NCI-H1048 (cell line): ENCODE results near the gene ATXN7L3B.
"Not testable (repeated sequence)": the region's sequence is repeated elsewhere in the genome, so short reads cannot be mapped to it uniquely, and the experiment has no call there.

Source experiments
- DNase-seq: peaks from one replicate; lab custom pipeline; 2025; lab: John Stamatoyannopoulos, UW

ATXN7L3B gene, protein sequence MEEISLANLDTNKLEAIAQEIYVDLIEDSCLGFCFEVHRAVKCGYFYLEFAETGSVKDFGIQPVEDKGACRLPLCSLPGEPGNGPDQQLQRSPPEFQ

DNA sequence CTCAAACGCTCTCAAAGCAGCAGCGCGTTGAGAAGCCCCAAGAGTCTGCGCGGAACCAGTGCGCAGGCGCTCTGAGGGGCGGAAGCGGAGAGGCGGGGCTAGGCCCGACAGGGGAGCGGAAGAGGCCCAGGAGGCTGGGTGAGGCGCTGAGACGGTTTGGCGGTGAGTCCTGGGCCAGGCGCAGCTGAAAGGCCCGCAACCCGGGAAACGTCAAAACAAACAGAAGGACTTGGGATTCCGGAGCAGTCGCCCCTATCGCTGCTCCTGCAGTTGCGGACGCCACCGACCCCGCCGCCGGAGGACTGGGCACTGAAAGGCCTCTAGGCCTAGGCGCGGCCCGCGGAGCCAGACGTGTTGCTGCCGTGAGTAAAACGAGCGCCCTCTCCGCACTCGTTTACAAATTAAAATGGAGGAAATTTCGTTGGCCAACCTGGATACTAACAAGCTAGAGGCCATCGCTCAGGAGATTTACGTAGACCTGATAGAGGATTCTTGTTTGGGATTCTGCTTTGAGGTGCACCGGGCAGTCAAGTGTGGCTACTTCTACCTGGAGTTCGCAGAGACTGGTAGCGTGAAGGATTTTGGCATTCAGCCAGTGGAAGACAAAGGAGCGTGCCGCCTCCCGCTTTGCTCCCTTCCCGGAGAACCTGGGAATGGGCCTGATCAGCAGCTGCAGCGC, at the start of gene ATXN7L3B:
TSS of gene ATXN7L3B (plus strand) at position 129 of the 679 bp plus-strand sequence. CDS start at position 407, 278 bp downstream.
- DNase-seq = peak; percentile 82

DNA sequence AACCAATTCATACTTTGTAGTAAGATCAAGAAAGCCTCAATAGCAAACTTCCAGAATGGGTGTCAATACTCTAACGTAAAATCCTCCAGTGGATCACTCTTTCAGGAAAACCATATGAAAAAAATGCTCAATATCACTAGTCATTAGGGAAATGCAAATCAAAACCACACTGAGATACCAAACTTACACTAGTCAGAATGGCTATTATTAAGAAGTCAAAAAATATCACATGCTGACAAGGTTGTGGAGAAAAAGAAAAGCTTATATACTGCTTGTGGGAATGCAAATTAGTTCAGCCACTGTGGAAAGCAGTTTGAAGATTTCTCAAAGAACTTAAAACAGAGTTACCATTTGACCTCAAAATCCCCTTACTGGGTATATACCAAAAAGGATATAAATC, 49.5 kb upstream of the ATXN7L3B start:
- DNase-seq = no peak

DNA sequence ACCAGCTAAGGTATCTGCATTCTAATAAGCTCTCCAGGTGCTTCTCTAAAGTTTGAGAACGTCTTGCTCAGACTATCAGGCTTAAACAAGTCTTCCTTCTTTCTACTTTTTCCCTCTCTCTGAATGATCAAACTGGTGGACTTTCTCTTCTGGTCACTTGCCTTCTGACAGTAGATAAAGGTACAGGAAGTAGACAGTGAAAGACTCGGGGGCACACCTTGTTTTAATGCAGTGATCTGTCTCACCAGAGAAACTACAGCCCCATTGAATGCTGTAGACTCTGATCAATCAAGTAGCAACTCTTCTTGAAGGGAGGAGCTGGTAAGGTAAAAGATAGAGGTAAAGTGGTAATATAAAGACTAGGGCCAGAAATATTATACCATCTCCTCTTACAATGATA, 48.1 kb upstream of the ATXN7L3B start:
- no peak for DNase-seq

DNA sequence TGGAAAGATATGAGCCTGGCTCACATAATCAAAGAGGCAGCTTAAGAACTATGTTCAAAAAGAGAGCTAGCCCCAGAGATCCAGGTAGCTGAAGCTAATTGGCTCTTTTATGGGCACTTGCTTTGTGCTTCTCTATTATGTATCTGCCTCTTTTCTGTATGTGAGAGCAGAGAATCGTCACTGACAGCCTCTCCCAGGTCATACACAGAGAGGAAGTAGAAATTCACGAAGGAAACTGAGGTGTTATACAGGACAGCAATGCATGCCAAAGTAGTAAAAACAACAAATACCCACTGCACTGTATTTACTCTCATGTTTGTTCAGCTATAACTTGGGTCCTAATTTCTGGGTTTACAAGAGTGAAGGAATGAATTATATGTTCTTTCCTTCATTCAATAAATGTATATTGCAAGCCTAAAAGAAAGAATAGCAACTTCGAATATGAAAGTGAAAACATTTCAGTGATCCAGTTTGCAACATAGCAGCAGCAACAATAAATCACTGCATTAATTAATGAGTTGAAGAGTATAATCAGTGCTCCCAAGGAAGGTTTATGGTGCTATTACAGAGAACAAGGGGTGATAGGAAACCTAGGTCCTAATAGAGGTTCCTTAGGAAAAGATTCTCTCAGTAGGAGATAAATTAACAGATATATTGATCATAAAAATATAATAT, 47.1 kb upstream of the ATXN7L3B start:
- DNase-seq = no peak

DNA sequence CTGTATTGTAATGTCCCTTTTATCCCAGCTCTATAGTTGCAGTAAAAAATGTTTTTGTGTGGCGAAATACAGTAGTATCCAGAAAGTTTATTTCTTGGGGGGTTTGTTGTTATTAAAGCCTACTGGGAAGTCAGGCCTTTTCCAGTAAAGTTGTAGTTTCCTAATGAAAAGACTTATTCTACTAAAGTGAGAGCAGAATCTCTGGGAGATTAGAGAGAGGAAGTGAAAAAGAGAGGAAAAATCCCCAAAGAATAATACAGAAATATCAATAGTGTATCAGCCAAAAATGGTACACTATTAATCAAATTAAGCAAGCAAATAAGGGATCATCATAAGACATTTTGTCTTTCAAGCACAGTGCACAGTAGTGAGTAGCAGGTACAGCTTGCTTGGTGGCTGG, 46.3 kb upstream of the ATXN7L3B start:
- no peak for DNase-seq

DNA sequence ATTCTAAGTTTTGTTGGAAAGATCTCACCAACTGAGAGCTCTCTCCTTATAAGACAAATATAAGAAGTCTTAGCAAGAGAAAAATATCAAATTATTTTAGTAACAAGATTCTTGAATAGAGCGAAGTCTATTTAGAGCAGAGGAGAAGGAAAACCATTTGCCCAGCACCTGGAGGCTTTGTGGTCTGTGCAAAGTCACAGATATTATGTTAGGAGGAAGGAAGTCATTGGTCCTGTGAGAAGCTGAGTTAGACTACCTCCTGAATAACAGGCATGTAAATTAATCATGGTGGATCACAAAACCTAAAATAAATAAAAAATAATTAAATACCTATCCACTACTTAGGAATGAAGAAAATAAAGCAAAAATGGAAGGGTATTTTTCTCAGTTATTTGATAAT, 38.4 kb upstream of the ATXN7L3B start:
- DNase-seq = no peak

DNA sequence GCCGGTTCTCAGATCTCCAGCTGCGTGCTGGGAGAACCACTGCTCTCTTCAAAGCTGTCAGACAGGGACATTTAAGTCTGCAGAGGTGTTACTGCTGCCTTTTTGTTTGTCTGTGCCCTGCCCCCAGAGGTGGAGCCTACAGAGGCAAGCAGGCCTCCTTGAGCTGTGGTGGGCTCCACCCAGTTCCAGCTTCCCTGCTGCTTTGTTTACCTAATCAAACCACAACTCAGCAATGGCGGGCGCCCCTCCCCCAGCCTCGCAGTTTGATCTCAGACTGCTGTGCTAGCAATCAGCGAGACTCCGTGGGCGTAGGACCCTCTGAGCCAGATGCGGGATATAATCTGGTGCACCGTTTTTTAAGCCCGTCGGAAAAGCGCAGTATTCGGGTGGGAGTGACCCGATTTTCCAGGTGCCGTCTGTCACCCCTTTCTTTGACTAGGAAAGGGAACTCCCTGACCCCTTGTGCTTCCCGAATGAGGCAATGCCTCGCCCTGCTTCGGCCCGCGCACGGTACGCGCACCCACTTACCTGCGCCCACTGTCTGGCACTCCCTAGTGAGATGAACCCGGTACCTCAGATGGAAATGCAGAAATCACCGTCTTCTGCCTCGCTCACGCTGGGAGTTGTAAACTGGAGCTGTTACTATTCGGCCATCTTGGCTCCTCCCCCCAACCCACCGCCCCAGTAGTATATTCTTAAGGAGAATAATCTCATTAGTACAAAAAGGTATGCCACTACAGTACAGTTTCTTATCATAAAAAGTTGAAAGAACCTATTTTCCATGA, 28.6 kb upstream of the ATXN7L3B start:
- not testable (repeated sequence) for DNase-seq

DNA sequence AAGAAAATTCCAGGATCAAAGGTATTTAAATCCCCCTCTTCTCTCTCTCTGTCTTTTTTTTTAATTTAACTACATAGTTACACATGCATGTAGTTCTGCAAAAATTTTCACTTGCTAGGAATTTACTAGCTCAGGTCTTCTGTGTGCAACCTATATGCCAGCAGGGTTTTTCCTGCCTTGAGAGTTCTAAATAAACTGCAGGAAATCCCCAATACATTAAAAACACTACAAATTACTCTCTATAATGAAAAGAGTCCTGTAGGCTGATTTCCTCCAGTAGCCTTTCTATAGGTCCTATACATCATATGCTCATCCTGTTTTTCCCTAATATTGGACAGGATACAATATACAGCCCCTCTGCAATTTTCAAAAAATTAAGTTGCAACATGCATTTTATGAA, 27.7 kb upstream of the ATXN7L3B start:
- no peak for DNase-seq

DNA sequence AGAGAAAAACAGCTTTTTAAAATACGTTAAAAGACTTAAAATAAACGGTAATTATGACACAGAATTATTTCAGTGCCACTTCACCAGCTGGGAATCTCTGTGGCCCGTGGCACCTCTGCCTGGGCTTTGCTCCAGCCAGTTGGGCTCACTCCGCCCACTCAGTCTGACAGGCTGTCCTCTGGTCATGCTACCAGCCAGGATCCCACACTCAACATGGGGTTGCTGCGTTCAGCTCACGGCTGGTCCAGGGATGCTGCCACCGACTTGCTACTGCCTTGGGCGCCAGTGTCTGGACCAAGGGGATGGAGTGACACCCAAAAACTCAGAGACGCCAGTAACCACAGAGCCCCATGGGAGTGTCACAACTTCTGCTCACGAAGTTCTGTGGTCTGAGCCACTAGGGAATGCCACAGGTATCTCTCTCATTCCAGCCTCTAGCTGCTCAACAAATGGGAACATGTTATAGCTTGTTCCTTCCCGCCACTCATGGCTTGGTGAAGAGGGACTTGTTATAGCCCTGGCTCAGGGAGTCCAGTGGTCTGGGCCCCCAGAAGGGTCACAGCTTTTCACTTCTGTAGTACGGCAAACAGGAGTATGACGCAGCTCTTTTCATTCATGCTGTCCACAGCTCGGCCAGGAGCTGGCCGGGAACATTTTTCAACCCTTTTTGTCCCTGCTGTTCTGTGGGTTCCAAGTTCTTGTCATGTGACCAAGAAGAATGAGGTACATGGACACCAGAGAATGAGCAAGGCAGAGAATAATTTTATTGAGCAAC, 23.4 kb upstream of the ATXN7L3B start:
- DNase-seq = no peak

DNA sequence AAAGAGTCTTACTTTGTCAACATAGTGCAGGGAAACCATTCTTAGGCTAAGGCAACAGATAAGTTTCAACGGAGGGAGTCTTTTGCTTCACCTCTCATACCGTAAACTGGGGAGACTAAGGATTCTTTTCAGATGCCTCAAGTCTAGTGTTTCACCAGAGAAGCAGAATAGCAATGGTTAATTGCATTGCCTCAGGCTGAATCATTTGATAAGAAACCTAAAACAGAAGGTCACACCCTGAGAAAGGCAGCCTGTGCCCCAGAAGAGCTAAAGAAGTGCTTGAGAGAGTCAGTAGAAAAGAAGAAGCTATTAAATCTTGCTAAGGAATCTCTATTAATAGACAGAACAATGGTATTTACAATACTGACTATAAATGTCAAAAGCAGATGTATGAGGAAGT, 21.8 kb upstream of the ATXN7L3B start:
- DNase-seq = no peak

DNA sequence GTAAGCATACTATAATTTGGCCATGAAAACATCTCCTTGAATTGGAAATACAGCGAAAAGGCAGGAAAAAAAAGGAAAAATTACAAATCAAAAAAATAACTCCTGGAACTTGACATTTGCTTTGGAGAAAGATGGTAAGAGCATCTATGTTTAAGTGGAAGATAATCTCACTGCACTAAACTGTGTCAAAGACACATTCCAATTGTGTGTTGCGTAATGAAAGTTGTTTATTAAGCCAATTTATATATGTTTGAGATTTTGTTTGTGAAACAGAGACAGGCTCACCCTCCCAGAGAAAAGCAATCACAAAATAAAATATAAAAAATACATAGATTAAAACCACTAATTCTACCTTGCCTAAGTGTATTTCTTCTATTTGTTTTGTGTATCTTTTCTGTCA, 11.1 kb upstream of the ATXN7L3B start:
- DNase-seq = no peak

DNA sequence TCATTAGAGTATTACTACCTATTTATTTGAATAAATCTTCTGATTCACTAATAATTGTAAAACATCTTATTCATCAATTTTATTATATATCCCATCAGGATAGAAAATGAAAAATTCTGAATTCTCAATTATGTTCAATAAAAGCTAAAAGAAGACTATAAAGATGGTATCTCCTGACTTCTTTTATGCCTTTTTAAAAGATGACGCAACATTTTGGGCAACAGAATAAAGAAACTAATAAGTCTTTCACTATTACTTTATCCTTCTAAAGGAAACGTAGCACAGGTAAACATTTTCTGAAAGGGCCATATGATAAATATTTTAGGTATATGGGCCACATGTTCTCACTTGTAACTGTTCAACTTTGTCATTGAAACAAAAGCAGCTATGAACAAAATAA, 10.1 kb upstream of the ATXN7L3B start:
- DNase-seq = no peak

DNA sequence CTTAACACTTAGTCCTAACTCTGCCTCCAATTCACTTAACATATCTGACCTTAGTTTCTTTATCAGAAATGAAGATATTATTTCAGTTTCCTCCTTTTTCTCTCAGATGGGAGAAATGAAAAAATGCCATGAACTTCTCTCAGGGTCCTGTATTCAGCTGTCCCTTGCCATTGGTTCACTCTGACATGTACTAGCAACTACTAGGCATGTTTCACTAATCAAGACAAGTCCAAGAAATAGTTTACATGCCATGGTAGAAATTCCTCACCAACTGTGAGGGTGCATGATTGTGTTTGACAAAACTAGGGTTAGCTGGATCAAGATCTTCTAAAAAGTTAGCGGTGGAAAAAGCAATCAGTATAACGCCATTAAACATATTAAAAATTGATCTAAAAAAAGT, 7.0 kb upstream of the ATXN7L3B start:
- DNase-seq = no peak

DNA sequence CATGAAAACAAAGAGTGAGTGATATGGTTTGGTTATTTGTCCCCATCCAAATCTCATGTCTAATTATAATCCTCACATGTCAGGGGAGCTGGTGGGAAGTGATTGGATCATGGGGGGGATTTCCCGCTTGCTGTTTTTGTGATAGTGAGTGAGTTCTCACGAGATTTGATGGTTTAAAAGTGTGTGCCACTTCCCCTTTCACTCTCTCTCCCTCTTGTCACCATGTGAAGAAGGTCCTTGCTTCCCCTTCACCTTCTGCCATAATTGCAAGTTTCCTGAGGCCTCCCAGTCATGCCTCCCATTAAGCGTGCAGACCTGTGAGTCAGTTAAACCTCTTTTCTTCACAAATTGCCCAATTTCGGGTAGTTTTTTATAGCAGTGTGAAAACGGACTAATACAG, 2.1 kb upstream of the ATXN7L3B start:
- no peak for DNase-seq

DNA sequence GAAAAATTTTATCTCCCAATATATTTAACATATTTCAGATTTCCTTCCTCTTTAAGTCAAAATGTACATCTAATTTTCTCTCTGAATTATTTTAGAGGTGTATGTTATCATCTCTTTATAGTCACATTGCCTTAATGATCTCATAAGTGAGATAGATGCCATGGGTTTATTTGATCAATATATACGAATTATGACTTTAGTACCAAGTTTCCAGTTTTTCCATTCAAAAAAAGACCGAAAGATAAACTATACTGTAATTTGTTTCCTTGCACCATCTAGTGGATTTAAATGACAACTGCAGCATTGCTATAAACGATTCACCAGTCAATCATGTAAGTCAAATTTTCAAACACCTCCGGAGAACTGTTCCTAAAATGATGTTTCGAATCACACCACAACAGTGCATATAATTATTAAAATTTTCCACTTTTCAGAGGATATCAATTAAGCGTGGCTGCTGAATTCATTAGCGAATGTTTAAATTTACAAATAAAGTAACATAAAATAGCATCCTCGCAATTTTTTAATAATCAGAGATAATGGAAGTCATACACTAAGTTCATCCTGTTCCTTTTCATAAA, 419 bp upstream of the ATXN7L3B start:
- DNase-seq = peak; percentile 16

DNA sequence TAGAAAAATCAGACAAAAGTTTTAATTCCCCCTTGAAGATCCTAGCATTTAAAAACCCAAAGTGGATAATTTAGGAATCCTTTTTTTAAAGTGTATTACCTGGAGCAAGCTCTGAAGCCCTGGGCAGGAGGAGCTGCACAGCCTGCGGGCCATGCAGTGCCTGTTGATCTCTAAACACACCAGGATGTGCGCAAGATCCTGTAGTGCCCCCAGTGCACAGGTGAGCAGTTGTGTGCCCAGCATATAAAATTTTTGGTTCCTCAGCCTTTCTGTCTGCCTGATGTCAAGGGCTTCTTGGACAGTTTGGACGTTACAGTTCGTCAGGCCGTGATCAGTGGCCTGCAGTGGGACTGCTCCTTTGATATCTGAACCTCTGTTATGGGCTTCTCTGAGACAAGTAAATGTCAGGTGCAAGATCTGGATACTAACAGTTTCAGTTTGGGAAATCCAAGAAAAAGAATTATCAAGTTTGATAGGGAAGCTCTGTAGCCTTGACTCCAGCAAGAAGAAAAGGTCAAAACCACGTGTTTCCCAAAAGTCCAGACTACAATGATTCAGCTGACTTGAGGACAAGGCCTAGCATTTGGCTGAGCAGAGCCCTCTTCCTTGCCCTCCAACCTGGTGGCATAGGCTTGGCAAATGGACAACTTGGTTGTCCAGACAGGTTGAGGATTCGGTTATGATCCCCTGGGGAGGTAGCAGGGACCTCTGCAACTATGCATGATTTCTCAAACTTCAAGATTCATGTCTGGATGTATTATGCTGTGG, 1.0 kb downstream of the ATXN7L3B start:
- DNase-seq = no peak

DNA sequence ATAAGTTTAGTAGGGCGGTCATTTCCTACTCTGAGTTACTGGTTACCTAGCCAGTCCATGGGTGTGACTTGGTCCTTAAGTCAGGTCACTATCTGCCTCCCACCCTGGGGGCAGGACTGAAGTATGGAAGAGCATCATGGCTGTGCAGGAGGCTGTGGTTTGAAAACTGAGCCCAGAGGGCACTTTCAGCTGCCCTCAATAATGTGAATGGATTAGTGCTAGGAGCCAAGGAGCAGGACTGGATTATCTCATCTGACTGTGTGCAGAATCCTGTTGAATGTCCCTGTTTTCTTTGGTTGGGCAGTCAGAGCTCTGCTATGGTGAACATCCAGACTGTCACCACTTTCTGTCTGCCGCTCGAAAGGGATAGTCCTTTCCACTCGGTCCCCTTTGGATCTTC, 1.6 kb downstream of the ATXN7L3B start:
- no peak for DNase-seq

DNA sequence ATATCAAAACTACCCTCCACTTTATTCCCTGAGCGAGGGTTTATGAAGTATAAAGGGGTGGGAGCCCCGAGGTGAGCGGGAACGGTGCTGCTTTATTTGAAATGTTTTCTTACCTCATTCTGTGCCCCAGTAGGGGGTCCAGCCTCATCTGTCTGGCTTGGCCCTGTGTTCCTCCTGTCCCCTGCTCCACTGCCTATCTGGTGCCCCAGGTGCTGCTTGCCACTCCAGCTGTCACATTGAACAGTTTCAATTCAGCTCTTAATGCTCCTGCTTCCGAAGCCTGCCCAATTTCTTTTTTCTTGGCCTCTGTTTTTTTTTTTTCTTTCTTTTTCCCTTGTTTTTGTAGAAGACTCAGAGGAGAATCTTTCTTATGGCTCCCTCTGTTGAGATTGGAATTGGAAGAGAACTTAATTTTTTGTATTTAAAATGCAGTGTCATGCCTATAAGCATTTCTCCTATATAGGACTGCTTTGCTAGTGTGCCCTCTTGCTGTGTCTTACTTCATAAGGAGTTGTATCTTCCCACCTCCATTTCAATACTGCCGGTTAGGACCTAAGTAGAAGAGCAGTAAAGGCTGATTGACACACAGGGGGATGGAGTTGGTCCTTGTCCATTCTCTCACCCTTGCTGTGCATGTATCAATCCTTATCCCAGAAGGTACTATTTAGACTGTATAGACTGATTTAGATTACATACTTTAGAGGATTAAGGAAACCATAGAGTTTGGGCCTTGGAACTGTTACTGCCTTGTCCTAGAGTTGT, 2.3 kb downstream of the ATXN7L3B start:
- no peak for DNase-seq

DNA sequence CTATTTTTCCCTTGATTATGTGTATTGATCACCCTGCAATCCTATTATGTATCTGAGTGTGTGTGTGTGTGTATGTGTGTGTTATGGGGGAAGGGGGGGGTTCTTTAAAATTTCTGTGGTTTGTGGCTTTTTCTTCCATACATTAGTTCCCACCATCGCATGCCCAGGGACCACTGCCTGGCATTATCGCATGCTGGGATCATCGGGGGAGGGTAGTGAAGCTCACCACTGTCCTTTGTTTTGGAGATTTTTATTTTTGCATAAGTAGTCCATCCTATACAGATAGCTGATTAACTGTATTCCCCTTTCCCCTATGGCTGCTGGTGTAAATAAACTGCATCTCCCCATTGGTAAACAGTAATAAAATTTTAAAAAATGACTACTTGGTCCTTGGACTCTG, 3.4 kb downstream of the ATXN7L3B start:
- no peak for DNase-seq

DNA sequence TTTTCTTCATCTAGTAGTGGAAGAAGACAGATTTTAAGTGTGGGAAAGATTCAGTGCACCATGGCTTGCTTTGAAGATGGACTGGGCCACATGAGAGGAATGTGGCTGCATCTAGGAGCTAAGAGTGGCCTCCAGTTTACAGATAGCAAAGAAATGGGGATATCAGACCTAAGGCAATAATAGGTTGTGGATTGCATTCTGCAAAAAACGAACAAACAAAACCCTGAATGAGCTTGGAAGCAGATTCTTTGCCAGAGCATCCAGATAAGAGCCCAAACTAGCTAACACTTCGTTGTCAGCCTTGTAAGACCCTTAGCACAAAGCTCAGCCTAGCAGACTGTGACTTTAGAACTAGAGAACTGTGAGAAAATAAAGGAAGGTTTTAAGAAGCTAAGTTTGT, 9.6 kb downstream of the ATXN7L3B start:
- no peak for DNase-seq
